Astrocyte of the cerebellum (primary cell): Measurements from ENCODE around the gene FLNB.
"Not testable (repeated sequence)": the region's sequence is repeated elsewhere in the genome, so short reads cannot be mapped to it uniquely, and the experiment has no call there.

Experiments
- DNase-seq: peaks from one replicate; pipeline ENCODE4 v3.0.0-alpha.2; 2011; ENCODE audit warnings: low read depth
- H3K4me3 ChIP-seq: 2 replicates; pipeline ENCODE4 v1.5.1; 2011; ENCODE audit warnings: mild to moderate bottlenecking, low read depth, low read length, moderate library complexity
- CTCF ChIP-seq: IDR thresholded peaks from 2 replicates; pipeline ENCODE4 v1.5.1; 2012; ENCODE audit warnings: low read length, low read depth, moderate library complexity, mild to moderate bottlenecking; ENCODE audit errors: missing control alignments
- in situ Hi-C: cut with HindIII; loops from 2 replicates; pipeline ENCODE4 v1.10.0; 2017; ENCODE audit warnings: low sequenced_read_pairs

Gene FLNB

GRCh38 chr3:58049143-58049785 is 41.0 kb downstream of the FLNB start:
- DNase-seq, result no peak
- in situ Hi-C loops, result loop anchor here (5.0 to 25.0 kb wide), 2 partner anchors 43 to 112 kb away; no protein-coding TSS in a partner anchor
- no peak overlapping the region for H3K4me3 ChIP-seq
- TF ChIP-seq CTCF, result no peak

GRCh38 chr3:58051196-58051595 is 43.0 kb downstream of the FLNB start:
- no peak for TF ChIP-seq CTCF
- H3K4me3 ChIP-seq, result no peak overlapping the region
- in situ Hi-C loops, result no loop called here
- DNase-seq, result peak; percentile 73

GRCh38 chr3:58051658-58052261 is 43.5 kb downstream of the FLNB start:
- DNase-seq, H3K4me3 ChIP-seq, in situ Hi-C loops: not testable (repeated sequence)

GRCh38 chr3:58052373-58053273 is 44.4 kb downstream of the FLNB start:
- DNase-seq, result peak; percentile 96
- in situ Hi-C loops, result no loop called here
- TF ChIP-seq CTCF, result no peak
- H3K4me3 ChIP-seq, result no peak overlapping the region

- no peak overlapping the region for H3K4me3 ChIP-seq
- no peak for DNase-seq
- in situ Hi-C loops, result no loop called here
- TF ChIP-seq CTCF, result no peak
Measured at GRCh38 chr3:58054652-58055051, 46.4 kb downstream of the FLNB start.

GRCh38 chr3:58055314-58055713 is 47.1 kb downstream of the FLNB start:
- no peak overlapping the region for H3K4me3 ChIP-seq
- no peak for TF ChIP-seq CTCF
- in situ Hi-C loops, result no loop called here
- no peak for DNase-seq

GRCh38 chr3:58055891-58056290 is 47.7 kb downstream of the FLNB start:
- DNase-seq, in situ Hi-C loops: not testable (repeated sequence)

More at GRCh38 chr3:58055891-58056290, 47.7 kb downstream of the FLNB start:
- H3K4me3 ChIP-seq, result not testable (repeated sequence)
